Sciatic nerve (tissue), 2 donors: ENCODE data around the gene NAXE. TPM values are rescaled to one million over a fixed set of nuclear protein-coding genes. Genes with fewer than 3 reads are reported as not detected.
"Not testable (repeated sequence)": the region's sequence is repeated elsewhere in the genome, so short reads cannot be mapped to it uniquely, and the experiment has no call there.

Experiments used
- ATAC-seq: fragments of 200-7000 bp; cut with Tn5 transposase; one replicate; pipeline ENCODE4 v1.9.1; 2020; ENCODE audit warnings: mild to moderate bottlenecking, moderate library complexity
- DNase-seq: peaks from one replicate; pipeline ENCODE4 v3.0.0-alpha.2; 2020; ENCODE audit warnings: low spot score
- intact Hi-C: fragments of 100-400 bp; cut with DNase I; formaldehyde crosslinking; loops from one replicate; pipeline ENCODE4 v1.14.2; 2022
- total RNA-seq: library from RNA; stranded (reverse); fragmentation: NEBNext Ultra II Directional; extraction: Animal tissue kit (Norgen Biotek cat#: 25700); gene quantifications from one replicate; pipeline ENCODE4 v1.2.1, GENCODE V29; 2021
- donor health status: DM: no; HTN: no; CAD: no.
- donor health status: DM: no; HTN: no; CAD: no.

NAXE gene
- total RNA-seq, 1 donor from 2014 or later, result 47.3 TPM

GRCh38 chr1:156560585-156561163, 30.9 kb upstream of the NAXE start:
- ATAC-seq (no peak), DNase-seq (no peak)
- intact Hi-C loops, result no loop called here

GRCh38 chr1:156565519-156565918, 26.1 kb upstream of the NAXE start:
- DNase-seq, result no peak
- ATAC-seq, result no peak
- intact Hi-C loops, result no loop called here

- intact Hi-C loops, result no loop called here
- DNase-seq, result no peak
- ATAC-seq, result no peak
Observed at GRCh38 chr1:156566436-156566835, 25.1 kb upstream of the NAXE start.

GRCh38 chr1:156571261-156571852, 20.2 kb upstream of the NAXE start:
- intact Hi-C loops, result no loop called here
- no peak for ATAC-seq
- DNase-seq, result no peak

- DNase-seq, result peak; percentile 88
Observed at GRCh38 chr1:156571919-156572662, 19.5 kb upstream of the NAXE start, which contains the start of gene IQGAP3. IQGAP3 (minus strand) TSS chr1:156572565; CDS start chr1:156572529, 36 bp downstream.

GRCh38 chr1:156572663-156573018, 18.9 kb upstream of the NAXE start:
- intact Hi-C loops, result no loop called here
- DNase-seq (peak; percentile 13), ATAC-seq (no peak)

More at GRCh38 chr1:156571919-156572662, 19.5 kb upstream of the NAXE start, which contains the start of gene IQGAP3:
- peak; percentile 96 for ATAC-seq
- intact Hi-C loops, result no loop called here

DNA sequence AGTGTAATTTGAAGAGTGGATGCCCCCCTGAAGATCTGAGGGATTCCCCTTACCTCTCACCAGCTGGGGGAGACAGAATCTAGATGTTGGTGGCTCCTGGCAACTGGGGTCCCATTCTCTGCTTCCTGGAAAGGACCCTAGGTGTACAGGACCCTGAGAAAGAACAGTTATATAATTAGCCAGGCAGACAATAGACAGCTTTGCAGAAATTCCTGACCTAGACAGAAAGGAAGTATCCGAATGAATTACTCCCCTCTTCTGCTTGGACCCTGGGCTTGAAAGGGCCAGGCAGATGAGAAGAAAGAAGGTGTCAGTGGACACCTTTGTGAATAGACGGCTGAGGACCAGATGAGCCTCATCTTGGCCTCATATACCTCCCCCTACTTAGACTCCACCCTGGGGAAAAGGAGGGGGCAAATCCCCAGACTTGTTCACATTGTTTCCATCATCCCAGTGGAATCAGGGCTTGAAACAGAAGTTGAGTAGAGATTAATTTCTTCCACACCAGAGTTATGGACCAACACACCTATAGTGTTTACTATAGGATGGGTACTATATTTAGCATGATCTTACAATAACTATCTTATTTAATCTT, 17.4 kb upstream of the NAXE start:
- DNase-seq (no peak), ATAC-seq (no peak)
- intact Hi-C loops, result no loop called here

- DNase-seq (no peak), ATAC-seq (no peak)
- intact Hi-C loops, result no loop called here
Observed at GRCh38 chr1:156577550-156577949, 14.0 kb upstream of the NAXE start.

- intact Hi-C loops, result no loop called here
- DNase-seq (peak; percentile 6), ATAC-seq (no peak)
Observed at GRCh38 chr1:156578055-156578454, 13.5 kb upstream of the NAXE start.

GRCh38 chr1:156579472-156579871, 12.1 kb upstream of the NAXE start, which contains the start of gene TTC24:
TTC24 (plus strand) TSS chr1:156579723; CDS start chr1:156581365, 1,642 bp downstream.
- no peak for ATAC-seq

DNA sequence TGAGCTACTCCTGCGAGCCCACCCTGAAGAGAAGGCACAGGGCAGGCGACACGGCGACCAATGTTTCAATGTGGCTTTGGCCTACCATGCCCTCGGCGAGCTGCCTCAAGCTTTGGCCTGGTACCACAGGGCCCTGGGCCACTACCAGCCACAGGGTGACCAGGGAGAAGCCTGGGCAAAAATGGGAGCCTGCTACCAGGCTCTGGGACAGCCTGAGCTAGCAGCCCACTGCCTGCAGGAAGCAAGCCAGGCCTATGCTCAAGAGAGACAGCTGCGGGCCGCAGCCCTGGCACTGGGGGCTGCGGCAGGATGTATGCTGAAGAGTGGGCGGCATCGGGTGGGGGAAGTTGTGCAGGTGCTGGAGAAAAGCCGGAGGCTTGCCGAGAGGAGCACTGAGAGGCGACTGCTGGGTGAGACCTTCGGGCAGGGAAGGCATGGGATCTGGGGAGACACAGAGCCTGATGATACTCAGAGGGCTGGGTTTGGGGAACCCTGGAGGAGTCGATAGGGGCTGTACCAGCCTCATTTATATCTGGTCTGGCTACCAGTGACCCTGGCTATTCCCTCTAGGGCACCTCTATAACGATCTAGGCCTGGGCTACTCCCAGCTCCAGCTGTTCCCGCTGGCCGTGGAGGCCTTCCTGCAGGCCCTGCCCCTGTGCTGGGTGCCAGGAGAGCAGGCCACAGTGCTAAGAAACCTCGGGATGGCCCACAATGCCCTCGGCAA, 9.8 kb upstream of the NAXE start:
- peak; percentile 47 for DNase-seq
- intact Hi-C loops, result no loop called here
- ATAC-seq, result no peak

More at GRCh38 chr1:156579472-156579871, 12.1 kb upstream of the NAXE start, which contains the start of gene TTC24:
- intact Hi-C loops, result no loop called here
- DNase-seq, result peak; percentile 38

- DNase-seq (no peak), ATAC-seq (peak; percentile 5)
- intact Hi-C loops, result no loop called here
Observed at GRCh38 chr1:156582388-156583017, 9.1 kb upstream of the NAXE start.

DNA sequence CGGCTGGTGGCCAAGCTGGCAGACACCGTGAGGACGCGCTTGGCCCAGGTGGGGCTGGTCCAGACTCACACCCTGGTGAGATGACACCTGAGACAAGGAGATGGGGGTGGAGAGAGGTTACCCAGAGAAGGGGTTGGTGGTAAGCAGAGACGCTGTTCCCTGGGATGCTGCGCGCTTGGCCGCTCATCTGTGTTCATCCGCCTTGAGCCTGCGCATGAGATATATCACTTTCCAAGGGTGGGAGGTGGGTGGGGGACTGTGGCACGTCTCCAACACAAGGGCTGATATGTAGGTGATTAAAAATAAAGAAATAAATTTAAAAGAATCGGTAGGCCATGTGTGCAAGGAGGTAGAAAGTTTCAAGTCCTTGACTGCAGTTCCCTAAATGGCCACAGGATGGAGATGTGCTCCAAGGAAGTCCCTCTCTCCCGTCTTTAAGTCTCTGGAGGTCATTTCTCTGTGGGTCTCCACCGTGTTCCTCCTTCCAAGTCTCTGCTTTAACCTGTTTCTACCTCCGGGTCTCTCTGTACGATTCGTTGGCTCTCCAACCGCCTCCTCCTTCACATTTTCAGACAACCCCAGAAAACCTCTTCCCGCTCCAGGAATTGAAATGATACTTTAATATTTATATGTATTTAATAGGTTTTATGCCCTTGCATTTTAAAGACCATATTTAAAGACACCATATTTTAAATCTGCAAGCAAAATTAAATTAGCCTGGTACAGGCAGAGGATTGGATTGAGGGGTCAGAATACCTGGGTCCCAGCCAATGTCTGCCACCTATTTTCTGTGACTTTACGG, 7.6 kb upstream of the NAXE start:
- DNase-seq (peak; percentile 86), ATAC-seq (peak; percentile 60)
- intact Hi-C loops, result no loop called here

DNA sequence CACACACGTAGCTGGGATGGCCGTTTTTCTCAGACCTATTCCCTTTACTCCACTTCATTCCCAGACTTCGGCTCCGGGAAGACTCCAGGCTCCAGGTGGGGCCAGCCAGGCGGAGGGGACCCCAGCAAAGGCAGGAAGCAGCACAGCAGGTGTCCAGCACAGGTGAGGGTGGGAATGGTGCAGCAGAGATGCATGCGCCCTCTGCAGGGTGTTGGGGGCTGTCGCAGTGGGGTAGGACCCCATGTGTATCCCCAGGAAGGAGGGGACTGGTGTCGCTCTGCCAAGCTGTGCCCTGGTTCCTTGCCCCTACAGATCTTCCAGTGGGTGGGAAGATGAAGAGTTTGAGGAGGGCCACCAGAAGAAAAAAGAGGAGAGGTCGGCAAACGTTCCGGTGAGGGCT, 6.8 kb upstream of the NAXE start:
- DNase-seq (no peak), ATAC-seq (no peak)
- intact Hi-C loops, result no loop called here

- no peak for ATAC-seq
- intact Hi-C loops, result no loop called here
- DNase-seq, result no peak
Observed at GRCh38 chr1:156586323-156586722, 5.3 kb upstream of the NAXE start.

- no peak for DNase-seq
- intact Hi-C loops, result no loop called here
- no peak for ATAC-seq
Observed at GRCh38 chr1:156586892-156587477, 4.6 kb upstream of the NAXE start.

DNA sequence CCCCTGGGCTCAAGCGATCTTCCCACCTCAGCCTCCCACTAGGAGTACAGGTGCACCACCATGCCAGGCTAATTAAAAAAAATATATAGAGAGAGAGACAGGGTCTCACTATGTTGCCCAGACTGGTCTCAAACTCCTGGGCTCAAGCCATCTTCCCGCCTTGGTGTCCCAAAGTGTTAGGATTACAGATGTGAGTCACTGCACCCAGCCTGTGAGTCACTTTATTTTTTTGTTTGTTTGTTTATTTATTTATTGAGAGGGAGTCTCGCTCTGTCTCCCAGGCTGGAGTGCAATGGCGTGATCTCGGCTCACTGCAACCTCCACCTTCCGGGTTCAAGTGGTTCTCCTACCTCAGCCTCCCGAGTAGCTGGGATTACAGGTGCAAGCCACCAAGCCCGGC, 3.6 kb upstream of the NAXE start:
- ATAC-seq, intact Hi-C loops, DNase-seq: not testable (repeated sequence)

- intact Hi-C loops, result no loop called here
- no peak for DNase-seq
- no peak for ATAC-seq
Observed at GRCh38 chr1:156589546-156589945, 2.0 kb upstream of the NAXE start.
